ENCODE results near the gene ITSN1.

ITSN1 gene

GRCh38 chr21:33937146-33937545 is 294.8 kb downstream of the ITSN1 start:
- DNase-seq (ENCODE audit: low read depth): no peak

- DNase-seq (ENCODE audit: low read depth): no peak
Observed at GRCh38 chr21:33937931-33938339, 295.6 kb downstream of the ITSN1 start.

- DNase-seq (ENCODE audit: low read depth): no peak
Observed at GRCh38 chr21:33938381-33938780, 296.1 kb downstream of the ITSN1 start.

GRCh38 chr21:33939226-33939625 is 296.9 kb downstream of the ITSN1 start:
- DNase-seq (ENCODE audit: low read depth): no peak

GRCh38 chr21:33940164-33940880 is 298.0 kb downstream of the ITSN1 start:
- peak; percentile 60 for DNase-seq (ENCODE audit: low read depth)

GRCh38 chr21:33940881-33941245 is 298.6 kb downstream of the ITSN1 start:
- DNase-seq (ENCODE audit: low read depth): no peak

- no peak for DNase-seq (ENCODE audit: low read depth)
Observed at GRCh38 chr21:33942426-33942825, 300.1 kb downstream of the ITSN1 start.

GRCh38 chr21:33943293-33943692 is 301.0 kb downstream of the ITSN1 start:
- DNase-seq (ENCODE audit: low read depth): no peak

- DNase-seq (ENCODE audit: low read depth): no peak
Observed at GRCh38 chr21:33944185-33944763, 302.0 kb downstream of the ITSN1 start.

- DNase-seq (ENCODE audit: low read depth): no peak
Observed at GRCh38 chr21:33945652-33946270, 303.5 kb downstream of the ITSN1 start.

GRCh38 chr21:33947451-33948095 is 305.3 kb downstream of the ITSN1 start:
- DNase-seq (ENCODE audit: low read depth): peak; percentile 85

- no peak for DNase-seq (ENCODE audit: low read depth)
Observed at GRCh38 chr21:33948096-33948950, 306.0 kb downstream of the ITSN1 start.

- no peak for DNase-seq (ENCODE audit: low read depth)
Observed at GRCh38 chr21:33948951-33949444, 306.7 kb downstream of the ITSN1 start.

Data from HS-5 (cell line).